RWPE1 (cell line): ENCODE data around the gene ALS2CL.
A peak's percentile ranks its signal among the peaks of the same experiment; 100 is the strongest.

Source experiments
- CTCF ChIA-PET: fragments of 350-600 bp; sonication (Branson Sonifier 250); formaldehyde crosslinking; extraction: SDS; loops from one replicate; lab custom pipeline; 2021; lab: Yijun Ruan, JAX
- POLR2A ChIA-PET: fragments of 400-600 bp; formaldehyde crosslinking; extraction: SDS; loops from one replicate; lab custom pipeline; 2020; ENCODE audit warnings: antibody characterized with exemption; ENCODE audit not compliant: low non-redundant PET; lab: Yijun Ruan, JAX
- DNase-seq: peaks from one replicate; pipeline ENCODE4 v3.0.0; 2012; ENCODE audit warnings: low spot score
- H3K27ac ChIP-seq: fragments of 450-650 bp; 2 replicates; pipeline ENCODE4 v1.5.1; 2017
- CTCF ChIP-seq: fragments of 450-650 bp; conservative IDR thresholded peaks from 2 replicates; pipeline ENCODE4 v1.5.1; 2017; ENCODE audit warnings: low read depth, mild to moderate bottlenecking

ALS2CL gene

DNA sequence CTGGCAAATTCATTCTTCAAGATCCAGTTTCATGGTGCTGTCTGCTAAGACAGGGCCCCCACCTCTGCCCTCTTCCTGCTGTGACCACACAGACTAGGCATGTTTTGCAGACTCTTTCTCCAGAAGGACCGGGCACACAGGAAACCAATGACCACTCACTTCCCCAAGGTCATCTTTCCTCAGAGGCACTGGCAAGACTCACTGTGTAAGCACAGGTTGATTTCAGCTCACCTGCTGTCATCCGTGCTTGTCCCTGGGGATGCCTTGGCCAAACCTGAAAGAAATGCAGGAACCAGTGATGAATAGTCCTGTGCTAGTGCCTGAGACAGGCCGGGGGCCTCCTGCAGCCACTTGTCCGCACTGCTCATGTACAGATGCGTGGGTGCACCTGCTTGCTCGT lies 33.5 kb downstream of the ALS2CL start:
- H3K27ac ChIP-seq, result peak overlapping the region; percentile 66
- ChIA-PET CTCF (interaction anchor here (0.6 to 0.7 kb wide), 2 partner anchors 95 to 386 kb away, joined by 3 read pairs; no protein-coding TSS in a partner anchor), POLR2A (no interaction called here)
- TF ChIP-seq CTCF, result no peak
- DNase-seq, result no peak

GRCh38 chr3:46659285-46659684 lies 34.2 kb downstream of the ALS2CL start:
- ChIA-PET POLR2A (interaction anchor here (0.6 kb wide), 1 partner anchor 10 kb away, joined by 3 read pairs; no protein-coding TSS in a partner anchor), CTCF (interaction anchor here (0.6 to 1.0 kb wide), 3 partner anchors 41 to 171 kb away, joined by 3 to 4 read pairs (median 3); no protein-coding TSS in a partner anchor)
- no peak for DNase-seq
- H3K27ac ChIP-seq, result no peak overlapping the region
- TF ChIP-seq CTCF, result no peak

DNA sequence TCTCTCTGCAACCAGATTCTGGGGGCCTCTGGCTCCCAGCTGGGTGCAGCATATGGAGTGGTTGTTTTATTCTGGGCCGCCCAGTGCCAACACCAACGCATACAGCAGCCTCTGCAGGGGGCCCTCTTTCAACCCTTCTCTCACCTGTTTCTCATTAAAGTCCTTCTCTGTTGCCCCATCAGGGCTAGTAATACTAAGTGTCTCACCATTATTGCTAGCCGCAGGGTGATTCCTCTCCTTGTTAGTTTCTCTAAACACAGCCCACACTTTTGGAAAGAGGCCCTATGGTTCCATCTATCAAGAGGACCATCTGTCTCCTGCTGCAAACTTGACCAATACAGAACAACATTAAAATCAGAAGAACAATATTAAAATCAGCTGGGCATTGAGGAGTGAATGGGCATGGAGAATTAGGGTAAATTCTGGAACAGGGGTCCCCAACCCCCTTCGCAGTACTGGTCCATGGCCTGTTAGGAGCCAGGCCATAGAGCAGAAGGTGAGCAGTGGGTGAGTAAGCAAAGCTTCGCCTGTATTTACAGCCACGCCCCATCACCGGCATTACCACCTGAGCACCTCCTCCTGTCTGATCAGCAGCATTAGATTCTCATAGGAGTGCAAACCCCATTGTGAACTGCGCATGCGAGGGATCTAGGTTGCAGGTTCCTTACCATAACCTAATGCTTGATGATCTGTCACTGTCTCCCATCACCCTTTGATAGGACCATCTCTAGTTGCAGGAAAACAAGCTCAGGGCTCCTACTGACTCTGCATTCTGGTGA lies 36.5 kb downstream of the ALS2CL start:
- no peak for TF ChIP-seq CTCF
- DNase-seq, result no peak
- ChIA-PET CTCF (no interaction called here), POLR2A (no interaction called here)
- no peak overlapping the region for H3K27ac ChIP-seq

DNA sequence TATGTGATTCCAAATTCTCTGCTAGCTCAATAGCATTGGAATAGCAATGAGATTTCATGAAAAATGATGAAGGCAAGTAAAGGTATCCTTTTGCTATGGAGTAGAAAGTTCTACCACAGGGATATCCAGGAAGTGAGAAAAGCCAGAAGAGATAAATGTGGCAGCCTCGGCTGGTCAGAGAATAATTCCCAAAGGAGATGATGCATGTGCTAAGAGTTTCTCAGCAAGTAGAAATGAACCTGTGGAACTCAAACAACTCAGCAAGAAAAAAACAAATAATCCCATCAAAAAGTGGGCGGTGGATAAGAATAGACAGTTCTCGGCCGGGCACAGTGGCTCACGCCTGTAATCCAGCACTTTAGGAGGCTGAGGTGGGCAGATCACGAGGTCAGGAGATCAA lies 38.2 kb downstream of the ALS2CL start:
- no peak overlapping the region for H3K27ac ChIP-seq
- CTCF ChIA-PET, result no interaction called here
- TF ChIP-seq CTCF, result no peak
- POLR2A ChIA-PET, result no interaction called here
- DNase-seq, result no peak

GRCh38 chr3:46651084-46651483 lies 42.4 kb downstream of the ALS2CL start:
- CTCF ChIA-PET, result no interaction called here

GRCh38 chr3:46649436-46649835 lies 44.0 kb downstream of the ALS2CL start:
- ChIA-PET CTCF (no interaction called here), POLR2A (interaction anchor here (0.5 kb wide), 1 partner anchor 10 kb away, joined by 3 read pairs; no protein-coding TSS in a partner anchor)
- H3K27ac ChIP-seq, result no peak overlapping the region
- no peak for TF ChIP-seq CTCF
- no peak for DNase-seq

More at GRCh38 chr3:46651084-46651483, 42.4 kb downstream of the ALS2CL start:
- POLR2A ChIA-PET, result no interaction called here
- no peak for DNase-seq
- TF ChIP-seq CTCF, result no peak
- H3K27ac ChIP-seq, result no peak overlapping the region
